Measurements from ENCODE around the gene SLC38A11.

SLC38A11 gene

DNA sequence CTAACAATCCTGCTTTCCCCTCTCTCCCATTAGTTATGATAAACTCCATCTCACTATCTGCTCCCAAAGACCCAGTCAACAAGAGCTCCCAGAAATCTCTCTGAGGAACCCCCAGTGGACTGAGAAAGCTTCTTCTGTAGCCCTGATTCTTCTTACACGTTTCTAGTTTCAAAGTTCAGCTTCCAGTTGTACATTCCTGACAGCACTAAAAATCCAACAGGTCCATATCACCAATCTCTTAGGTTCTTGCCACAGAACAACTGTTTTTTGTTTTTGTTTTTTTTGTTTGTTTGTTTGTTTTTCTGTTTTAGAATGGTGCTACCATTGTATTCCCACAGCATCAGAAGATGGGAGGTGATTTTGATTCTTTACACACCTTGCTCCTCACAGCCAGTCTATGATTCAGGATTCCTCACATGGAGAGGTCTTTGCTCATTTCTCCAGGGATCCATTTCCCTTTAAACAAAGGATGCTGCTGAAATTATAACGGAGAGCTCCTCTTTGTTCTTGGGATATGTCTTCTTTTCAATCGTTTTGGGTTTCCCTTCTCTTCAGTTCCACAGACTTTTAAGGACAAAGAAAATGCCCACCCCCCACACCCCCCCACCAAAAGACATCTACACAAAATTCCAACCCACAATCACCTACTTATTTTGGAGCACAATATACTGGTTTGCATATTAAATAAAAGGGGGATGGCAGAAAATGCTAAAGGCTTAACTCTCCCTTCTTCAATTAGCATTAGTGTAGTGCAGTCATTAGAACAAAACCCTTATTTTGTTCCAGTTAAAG is 57.7 kb downstream of the SLC38A11 start:
- ChIA-PET POLR2A (no interaction called here), CTCF (interaction anchor here (1.2 to 1.4 kb wide), 2 partner anchors 12 to 16 kb away, joined by 3 to 7 read pairs; no protein-coding TSS in a partner anchor)
- H3K4me3 ChIP-seq (ENCODE audit: control insufficient read depth in 1 of 7, extremely low read depth in 1 of 7, insufficient read depth in 4 of 7, low read depth in 2 of 7, low read length in 6 of 7): no peak overlapping the region
- H3K36me3 ChIP-seq (ENCODE audit: control insufficient read depth in 4 of 4, insufficient read depth in 4 of 4, low read length in 3 of 4): no peaks in the 10 kb centered on the region
- DNase-seq: no peak
- peaks cover 10 to 22% (median 16%) of the 10 kb centered on the region in 4 experiments for H3K4me1 ChIP-seq (ENCODE audit: control extremely low read depth in 1 of 4, control insufficient read depth in 4 of 4, insufficient read depth in 4 of 4, low read length in 3 of 4)
- H3K9me3 ChIP-seq (ENCODE audit: control extremely low read depth in 1 of 5, control insufficient read depth in 4 of 5, insufficient read depth in 2 of 5, low read depth in 1 of 5, low read length in 4 of 5): no peaks in the 10 kb centered on the region
- H3K27ac ChIP-seq (ENCODE audit: insufficient read depth in 1 of 2, low read depth in 1 of 2, low read length in 2 of 2, poor library complexity in 1 of 2, severe bottlenecking in 2 of 2): no peak overlapping the region
- H3K27me3 ChIP-seq (replicated peaks in 2 of 5; ENCODE audit: control insufficient read depth in 4 of 5, insufficient read depth in 5 of 5, low read length in 4 of 5): no peaks in the 10 kb centered on the region
- WGBS (ENCODE audit: insufficient coverage): 87% methylated on average over 3 of the region's 3 CpGs

DNA sequence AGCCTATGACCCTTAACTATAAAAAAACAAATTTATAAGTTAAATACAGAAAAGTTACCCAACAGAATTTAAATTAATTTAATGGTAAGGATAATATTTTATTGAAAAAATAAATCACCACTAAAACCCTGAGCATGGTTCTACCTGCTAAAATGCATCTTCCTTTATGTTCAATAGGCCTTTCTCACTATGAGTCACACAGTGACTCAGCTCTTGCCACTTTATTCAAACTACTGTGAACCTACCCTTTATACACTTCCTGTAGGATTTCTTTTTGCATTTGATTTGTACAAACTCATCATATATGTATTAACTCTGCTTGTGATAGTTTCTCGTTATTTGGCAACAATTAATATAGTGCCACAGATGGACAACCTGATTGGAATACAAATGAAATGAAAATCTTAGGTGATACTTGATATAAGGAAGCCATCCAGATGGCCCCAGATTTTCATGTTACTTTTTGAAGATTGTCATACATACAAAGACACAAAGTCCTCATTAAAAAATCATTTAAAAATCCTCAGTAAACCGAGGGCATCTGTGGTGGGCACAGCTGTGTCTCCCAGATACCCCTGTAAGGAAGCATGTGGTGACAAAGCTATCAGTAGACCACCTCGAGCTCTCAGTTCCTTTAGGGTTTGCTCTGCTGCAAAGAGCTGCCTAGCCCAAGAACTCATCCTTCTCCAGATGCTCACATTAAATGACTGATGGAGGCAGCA is 58.5 kb downstream of the SLC38A11 start:
- CTCF ChIA-PET: interaction anchor here (0.6 to 1.4 kb wide), 6 partner anchors 8 to 179 kb away, joined by 3 to 7 read pairs (median 4); partner anchors contain the start of gene COBLL1
- DNase-seq: peak; percentile 78 to 94 (median 91)
- H3K27ac ChIP-seq (ENCODE audit: insufficient read depth in 1 of 2, low read depth in 1 of 2, low read length in 2 of 2, poor library complexity in 1 of 2, severe bottlenecking in 2 of 2): peak overlapping the region in 1 of 2 experiments; percentile 25
- H3K4me1 ChIP-seq (ENCODE audit: control extremely low read depth in 1 of 4, control insufficient read depth in 4 of 4, insufficient read depth in 4 of 4, low read length in 3 of 4): peaks cover 10 to 24% (median 17%) of the 10 kb centered on the region in 4 experiments
- WGBS (ENCODE audit: insufficient coverage): 0% methylated on average over 1 of the region's 3 CpGs
- H3K4me3 ChIP-seq (ENCODE audit: control insufficient read depth in 1 of 7, extremely low read depth in 1 of 7, insufficient read depth in 4 of 7, low read depth in 2 of 7, low read length in 6 of 7): no peak overlapping the region
- no peaks in the 10 kb centered on the region for H3K36me3 ChIP-seq (ENCODE audit: control insufficient read depth in 4 of 4, insufficient read depth in 4 of 4, low read length in 3 of 4)
- POLR2A ChIA-PET: no interaction called here
- no peaks in the 10 kb centered on the region for H3K27me3 ChIP-seq (replicated peaks in 2 of 5; ENCODE audit: control insufficient read depth in 4 of 5, insufficient read depth in 5 of 5, low read length in 4 of 5)
- H3K9me3 ChIP-seq (ENCODE audit: control extremely low read depth in 1 of 5, control insufficient read depth in 4 of 5, insufficient read depth in 2 of 5, low read depth in 1 of 5, low read length in 4 of 5): no peaks in the 10 kb centered on the region

DNA sequence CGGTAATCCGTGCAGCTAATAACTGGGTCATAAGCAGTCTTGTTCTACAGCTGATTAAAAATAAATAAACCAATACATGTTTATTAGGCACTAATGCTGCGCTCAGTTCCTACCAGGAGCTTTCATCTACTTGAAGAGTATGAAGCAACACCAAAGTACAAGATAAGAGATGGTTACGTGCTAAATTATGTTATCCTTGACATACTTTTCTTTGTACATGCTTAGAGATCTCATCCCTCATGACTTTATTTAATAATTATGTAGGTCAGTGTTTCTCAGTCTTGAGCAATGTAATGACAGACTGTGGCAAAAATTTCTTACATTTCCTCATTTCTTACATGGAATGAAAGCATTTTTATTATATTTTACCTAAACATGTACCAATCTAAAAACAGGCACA is 59.1 kb downstream of the SLC38A11 start:
- H3K36me3 ChIP-seq (ENCODE audit: control insufficient read depth in 4 of 4, insufficient read depth in 4 of 4, low read length in 3 of 4): no peaks in the 10 kb centered on the region
- CTCF ChIA-PET: interaction anchor here (1.0 to 1.2 kb wide), 3 partner anchors 9 to 179 kb away, joined by 3 to 4 read pairs (median 4); partner anchors contain the start of gene COBLL1
- POLR2A ChIA-PET: no interaction called here
- no peaks in the 10 kb centered on the region for H3K27me3 ChIP-seq (replicated peaks in 2 of 5; ENCODE audit: control insufficient read depth in 4 of 5, insufficient read depth in 5 of 5, low read length in 4 of 5)
- H3K4me1 ChIP-seq (ENCODE audit: control extremely low read depth in 1 of 4, control insufficient read depth in 4 of 4, insufficient read depth in 4 of 4, low read length in 3 of 4): peaks cover 14 to 30% (median 22%) of the 10 kb centered on the region in 4 experiments
- H3K27ac ChIP-seq (ENCODE audit: insufficient read depth in 1 of 2, low read depth in 1 of 2, low read length in 2 of 2, poor library complexity in 1 of 2, severe bottlenecking in 2 of 2): peak overlapping the region in 1 of 2 experiments; percentile 25
- 100% methylated on average over 1 of the region's 4 CpGs for WGBS (ENCODE audit: insufficient coverage)
- H3K9me3 ChIP-seq (ENCODE audit: control extremely low read depth in 1 of 5, control insufficient read depth in 4 of 5, insufficient read depth in 2 of 5, low read depth in 1 of 5, low read length in 4 of 5): no peaks in the 10 kb centered on the region
- no peak overlapping the region for H3K4me3 ChIP-seq (ENCODE audit: control insufficient read depth in 1 of 7, extremely low read depth in 1 of 7, insufficient read depth in 4 of 7, low read depth in 2 of 7, low read length in 6 of 7)
- DNase-seq: no peak

DNA sequence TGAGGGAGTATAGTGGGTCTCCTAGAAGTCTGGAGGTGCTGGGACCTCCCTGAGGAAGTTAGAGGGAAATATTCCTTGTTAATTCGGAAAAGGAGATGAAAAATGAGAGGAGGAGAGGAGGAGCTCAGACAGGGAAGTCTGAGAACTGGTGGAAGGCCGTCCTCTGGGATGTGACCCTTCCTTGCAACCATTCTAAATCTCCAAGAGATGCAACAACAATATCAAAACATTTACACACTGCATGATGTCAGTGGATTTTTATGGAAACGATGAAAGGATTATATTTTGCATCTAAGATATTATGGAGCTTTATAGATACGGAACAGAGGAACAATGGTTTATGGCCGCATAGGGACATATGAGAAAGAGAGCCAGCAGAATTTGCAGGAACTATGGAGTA is 63.9 kb downstream of the SLC38A11 start:
- no peaks in the 10 kb centered on the region for H3K9me3 ChIP-seq (ENCODE audit: control extremely low read depth in 1 of 5, control insufficient read depth in 4 of 5, insufficient read depth in 2 of 5, low read depth in 1 of 5, low read length in 4 of 5)
- CTCF ChIA-PET: interaction anchor here (0.8 to 3.5 kb wide), 9 partner anchors 10 to 49 kb away, joined by 3 to 16 read pairs (median 7); partner anchors contain the start of gene COBLL1
- 89% methylated on average over 3 of the region's 5 CpGs for whole genome bisulfite sequencing (ENCODE audit: insufficient coverage)

DNA sequence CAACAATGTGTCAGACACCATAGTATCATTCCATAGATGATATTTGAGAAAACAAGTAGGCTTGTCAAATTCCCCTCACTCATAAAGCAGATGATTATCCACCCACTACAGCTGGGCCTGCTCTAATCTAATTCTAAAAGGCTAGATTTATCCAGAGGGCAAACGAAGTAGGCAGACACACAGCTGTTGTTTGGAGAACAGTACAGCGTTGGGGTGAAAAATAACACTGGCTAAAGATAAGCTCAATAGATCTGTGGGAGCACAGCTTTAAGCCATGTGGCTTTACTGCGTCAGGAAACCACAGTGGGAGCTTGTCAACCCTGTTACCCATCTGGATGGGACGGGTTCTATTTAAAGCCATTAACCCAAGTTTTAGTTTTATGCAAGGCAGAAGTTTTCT is 64.8 kb downstream of the SLC38A11 start:
- no peaks in the 10 kb centered on the region for H3K27me3 ChIP-seq (replicated peaks in 2 of 5; ENCODE audit: control insufficient read depth in 4 of 5, insufficient read depth in 5 of 5, low read length in 4 of 5)
- ChIA-PET CTCF (interaction anchor here (0.6 to 3.5 kb wide), 7 partner anchors 9 to 153 kb away, joined by 3 to 16 read pairs (median 7); no protein-coding TSS in a partner anchor), POLR2A (interaction anchor here (1.0 kb wide), 1 partner anchor 20 kb away, joined by 3 read pairs; no protein-coding TSS in a partner anchor)
- H3K4me3 ChIP-seq (ENCODE audit: control insufficient read depth in 1 of 7, extremely low read depth in 1 of 7, insufficient read depth in 4 of 7, low read depth in 2 of 7, low read length in 6 of 7): no peak overlapping the region
- 5% methylated on average over 2 of the region's 4 CpGs for WGBS (ENCODE audit: insufficient coverage)
- DNase-seq: peak; percentile 31 to 88 (median 82)
- H3K9me3 ChIP-seq (ENCODE audit: control extremely low read depth in 1 of 5, control insufficient read depth in 4 of 5, insufficient read depth in 2 of 5, low read depth in 1 of 5, low read length in 4 of 5): no peaks in the 10 kb centered on the region
- peak overlapping the region in 1 of 2 experiments; percentile 23 for H3K27ac ChIP-seq (ENCODE audit: insufficient read depth in 1 of 2, low read depth in 1 of 2, low read length in 2 of 2, poor library complexity in 1 of 2, severe bottlenecking in 2 of 2)
- H3K4me1 ChIP-seq (ENCODE audit: control extremely low read depth in 1 of 4, control insufficient read depth in 4 of 4, insufficient read depth in 4 of 4, low read length in 3 of 4): peaks cover 12 to 33% (median 25%) of the 10 kb centered on the region in 4 experiments
- no peaks in the 10 kb centered on the region for H3K36me3 ChIP-seq (ENCODE audit: control insufficient read depth in 4 of 4, insufficient read depth in 4 of 4, low read length in 3 of 4)

More for the DNA sequence above, 63.9 kb downstream of the SLC38A11 start:
- POLR2A ChIA-PET: interaction anchor here (0.8 kb wide), 1 partner anchor 46 kb away, joined by 3 read pairs; no protein-coding TSS in a partner anchor
- no peak overlapping the region for H3K27ac ChIP-seq (ENCODE audit: insufficient read depth in 1 of 2, low read depth in 1 of 2, low read length in 2 of 2, poor library complexity in 1 of 2, severe bottlenecking in 2 of 2)
- no peak overlapping the region for H3K4me3 ChIP-seq (ENCODE audit: control insufficient read depth in 1 of 7, extremely low read depth in 1 of 7, insufficient read depth in 4 of 7, low read depth in 2 of 7, low read length in 6 of 7)
- H3K4me1 ChIP-seq (ENCODE audit: control extremely low read depth in 1 of 4, control insufficient read depth in 4 of 4, insufficient read depth in 4 of 4, low read length in 3 of 4): peaks cover 19 to 42% (median 32%) of the 10 kb centered on the region in 4 experiments
- DNase-seq: no peak
- no peaks in the 10 kb centered on the region for H3K36me3 ChIP-seq (ENCODE audit: control insufficient read depth in 4 of 4, insufficient read depth in 4 of 4, low read length in 3 of 4)
- no peaks in the 10 kb centered on the region for H3K27me3 ChIP-seq (replicated peaks in 2 of 5; ENCODE audit: control insufficient read depth in 4 of 5, insufficient read depth in 5 of 5, low read length in 4 of 5)

DNA sequence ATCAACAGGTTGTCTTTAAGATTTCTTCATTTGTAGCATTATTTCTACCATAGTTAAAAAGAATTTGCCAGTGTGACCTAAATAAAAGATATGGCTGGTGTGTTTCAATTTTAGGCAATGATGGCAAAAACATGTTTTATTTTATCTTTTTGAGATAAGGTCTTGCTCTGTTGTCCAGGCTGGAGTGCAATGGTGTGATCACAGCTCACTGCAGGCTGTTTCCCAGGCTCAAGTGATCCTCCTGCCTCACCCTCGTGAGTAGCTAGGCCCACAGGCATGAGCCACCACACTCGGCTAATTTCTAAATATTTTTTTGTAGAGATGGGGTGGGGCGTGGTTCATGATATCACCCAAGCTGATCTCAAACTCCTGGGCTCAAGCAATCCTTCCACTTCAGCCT is 66.7 kb downstream of the SLC38A11 start:
- no peaks in the 10 kb centered on the region for H3K27me3 ChIP-seq (replicated peaks in 2 of 5; ENCODE audit: control insufficient read depth in 4 of 5, insufficient read depth in 5 of 5, low read length in 4 of 5)
- peaks cover 12 to 33% (median 25%) of the 10 kb centered on the region in 4 experiments for H3K4me1 ChIP-seq (ENCODE audit: control extremely low read depth in 1 of 4, control insufficient read depth in 4 of 4, insufficient read depth in 4 of 4, low read length in 3 of 4)
- no peak for DNase-seq
- no peak overlapping the region for H3K4me3 ChIP-seq (ENCODE audit: control insufficient read depth in 1 of 7, extremely low read depth in 1 of 7, insufficient read depth in 4 of 7, low read depth in 2 of 7, low read length in 6 of 7)
- WGBS (ENCODE audit: insufficient coverage): 100% methylated on average over 2 of the region's 3 CpGs
- H3K9me3 ChIP-seq (ENCODE audit: control extremely low read depth in 1 of 5, control insufficient read depth in 4 of 5, insufficient read depth in 2 of 5, low read depth in 1 of 5, low read length in 4 of 5): no peaks in the 10 kb centered on the region
- ChIA-PET CTCF (interaction anchor here (3.2 kb wide), 1 partner anchor 14 kb away, joined by 11 read pairs; no protein-coding TSS in a partner anchor), POLR2A (interaction anchor here (0.8 kb wide), 1 partner anchor 13 kb away, joined by 3 read pairs; no protein-coding TSS in a partner anchor)
- no peaks in the 10 kb centered on the region for H3K36me3 ChIP-seq (ENCODE audit: control insufficient read depth in 4 of 4, insufficient read depth in 4 of 4, low read length in 3 of 4)
- H3K27ac ChIP-seq (ENCODE audit: insufficient read depth in 1 of 2, low read depth in 1 of 2, low read length in 2 of 2, poor library complexity in 1 of 2, severe bottlenecking in 2 of 2): no peak overlapping the region

Measured in common myeloid progenitor, CD34-positive (primary cell).